ENCODE results near the gene C16orf46.

The C16orf46 gene

GRCh38 chr16:81026429-81026828 lies 50.6 kb downstream of the C16orf46 start:
- DNase-seq (ENCODE audit: low spot score) (no peak), FAIRE-seq (no peak)

DNA sequence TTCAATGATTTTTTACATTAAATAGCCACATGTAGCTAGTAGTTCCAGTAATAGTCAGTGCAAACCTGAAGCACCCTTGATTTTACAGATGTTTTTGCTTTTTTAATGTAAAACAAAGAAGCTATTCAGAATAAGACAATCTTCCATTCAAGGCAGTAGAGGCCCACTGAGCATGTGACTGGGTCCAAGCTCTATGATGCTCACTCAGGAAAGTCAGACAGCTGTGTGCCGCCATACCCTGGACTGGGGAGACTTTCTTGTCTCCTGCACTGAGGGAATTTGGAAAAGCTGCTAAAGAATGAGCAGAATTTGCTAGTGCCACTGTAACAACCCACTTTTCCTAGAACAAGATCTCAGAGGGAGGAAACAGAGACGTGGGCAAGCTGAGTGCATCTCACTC lies 58.5 kb downstream of the C16orf46 start:
- DNase-seq (ENCODE audit: low spot score) (no peak), FAIRE-seq (no peak)

DNA sequence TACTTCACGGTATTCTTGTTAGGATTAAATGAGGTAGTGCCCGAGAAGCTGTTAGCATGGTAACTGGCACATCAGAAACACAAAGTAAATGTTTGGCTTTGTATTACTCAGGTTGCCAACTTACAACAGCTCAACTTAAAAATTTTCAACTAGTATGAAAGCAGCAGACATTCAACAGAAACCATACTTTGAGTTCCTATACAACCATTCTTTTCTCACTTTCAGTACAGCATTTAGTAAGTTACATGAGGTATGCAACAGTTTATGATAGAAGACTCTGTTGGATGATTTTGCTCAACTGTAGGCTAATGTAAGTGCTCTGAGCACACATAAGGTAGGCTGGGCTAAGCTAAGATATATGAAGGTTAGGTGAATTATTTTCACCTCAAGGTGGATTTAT lies 62.4 kb downstream of the C16orf46 start:
- FAIRE-seq (no peak), DNase-seq (ENCODE audit: low spot score) (no peak)

DNA sequence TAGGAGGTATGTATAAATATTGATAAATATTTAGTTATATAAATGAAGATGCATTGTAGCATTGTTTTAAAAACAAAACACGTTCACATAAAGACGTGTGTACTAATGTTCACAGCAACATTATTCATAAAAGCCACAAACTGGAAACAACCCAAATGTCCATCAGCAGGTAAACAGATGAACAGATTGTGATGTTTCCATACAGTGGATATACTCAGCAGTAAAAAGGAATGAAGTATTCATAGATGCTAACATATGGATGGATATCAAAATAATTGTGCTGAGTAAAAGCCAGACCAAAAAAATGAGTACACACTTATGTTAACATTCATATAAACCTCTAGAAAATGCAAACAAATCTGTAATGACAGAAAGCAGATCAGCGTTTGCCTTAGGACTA lies 64.1 kb downstream of the C16orf46 start:
- no peak for FAIRE-seq

More for the DNA sequence above, 64.1 kb downstream of the C16orf46 start:
- DNase-seq (ENCODE audit: low spot score): no peak

Measured in RCC 7860 (cell line).